ENCODE data around the gene SAFB2.

Gene SAFB2

DNA sequence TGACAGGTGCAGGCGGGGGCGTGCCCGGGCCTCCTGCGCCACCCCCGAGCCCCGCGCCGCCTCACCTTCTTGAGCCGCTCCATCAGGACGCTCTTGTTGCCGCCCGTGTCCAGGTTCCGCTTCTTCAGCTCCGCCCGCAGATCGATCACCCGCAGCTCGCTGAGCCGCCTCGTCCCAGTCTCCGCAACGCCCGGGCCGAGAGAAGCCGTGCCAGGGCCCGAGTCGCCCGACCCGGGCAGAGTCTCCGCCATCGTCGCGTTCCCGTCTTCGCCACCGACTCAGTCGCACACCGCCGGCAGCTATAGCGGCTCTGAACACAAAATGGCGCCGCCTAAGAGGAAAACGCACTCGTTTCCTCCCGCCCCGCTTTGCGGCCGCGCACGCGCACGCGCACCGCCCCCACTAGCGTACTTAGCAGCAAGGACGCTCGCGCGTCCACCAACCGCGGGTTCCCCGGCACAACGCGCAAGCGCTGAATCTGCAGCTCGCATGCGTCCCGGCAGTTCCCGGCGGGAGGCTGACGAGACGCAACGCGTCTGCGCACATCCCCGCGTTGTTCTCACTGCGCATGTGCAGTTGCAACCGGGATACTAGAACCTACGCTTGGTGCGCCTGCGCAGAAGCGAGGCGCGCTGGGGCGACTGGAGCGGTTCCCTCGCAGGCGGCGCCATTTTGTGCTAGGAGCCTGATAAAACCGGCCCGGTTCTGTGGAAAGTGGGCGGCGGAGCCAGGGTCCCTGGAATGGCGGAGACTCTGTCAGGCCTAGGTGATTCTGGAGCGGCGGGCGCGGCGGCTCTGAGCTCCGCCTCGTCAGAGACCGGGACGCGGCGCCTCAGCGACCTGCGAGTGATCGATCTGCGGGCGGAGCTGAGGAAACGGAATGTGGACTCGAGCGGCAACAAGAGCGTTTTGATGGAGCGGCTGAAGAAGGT lies at the start of gene SAFB2, which contains the start of gene SAFB:
Gene SAFB2, minus strand, starts transcription at position 312 of the 932 bp plus-strand sequence. Its CDS starts 61 bp downstream, at position 251.
Gene SAFB, plus strand, starts transcription at position 619 of the 932 bp plus-strand sequence. Its CDS starts 123 bp downstream, at position 742.
- H3K27ac Mint-ChIP-seq, result peak within 1 kb of the TSS; percentile 100
- H3K4me1 Mint-ChIP-seq, result peaks cover 73% of the 10 kb centered on the region
- ATAC-seq (peak; percentile 88), DNase-seq (peak; percentile 99)
- H3K4me3 Mint-ChIP-seq, result peak within 1 kb of the TSS; percentile 100
- H3K27me3 Mint-ChIP-seq, result peaks cover 3% of the 10 kb centered on the region
- no peaks in the 10 kb centered on the region for H3K9me3 Mint-ChIP-seq
- peaks cover 74% of the 10 kb centered on the region for H3K36me3 Mint-ChIP-seq (ENCODE audit: low read depth)

DNA sequence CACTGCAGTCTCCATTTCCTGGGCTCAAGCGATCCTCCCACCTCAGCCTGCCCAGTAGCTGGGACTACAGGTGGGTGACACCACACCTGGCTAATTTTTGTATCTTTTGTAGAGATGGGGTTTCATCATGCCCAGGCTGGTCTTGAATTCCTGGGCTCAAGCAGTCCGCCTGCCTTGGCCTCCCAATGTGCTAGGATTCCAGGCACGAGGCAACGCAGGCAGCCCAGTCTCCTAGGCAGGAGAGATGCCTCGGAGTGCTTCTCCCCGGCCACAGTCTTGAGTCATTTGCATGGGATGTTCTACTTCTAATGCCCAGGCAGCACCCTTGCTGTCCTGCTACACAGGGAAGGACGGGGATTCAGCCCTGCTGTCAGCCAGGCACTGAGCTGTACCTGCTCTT lies 49.0 kb upstream of the SAFB2 start:
- Mint-ChIP-seq H3K27ac (no peak overlapping the region), H3K27me3 (no peaks in the 10 kb centered on the region), H3K9me3 (no peaks in the 10 kb centered on the region), H3K4me3 (no peak overlapping the region), H3K36me3 (ENCODE audit: low read depth) (peaks cover 32% of the 10 kb centered on the region), H3K4me1 (no peaks in the 10 kb centered on the region)
- ATAC-seq (no peak), DNase-seq (no peak)

DNA sequence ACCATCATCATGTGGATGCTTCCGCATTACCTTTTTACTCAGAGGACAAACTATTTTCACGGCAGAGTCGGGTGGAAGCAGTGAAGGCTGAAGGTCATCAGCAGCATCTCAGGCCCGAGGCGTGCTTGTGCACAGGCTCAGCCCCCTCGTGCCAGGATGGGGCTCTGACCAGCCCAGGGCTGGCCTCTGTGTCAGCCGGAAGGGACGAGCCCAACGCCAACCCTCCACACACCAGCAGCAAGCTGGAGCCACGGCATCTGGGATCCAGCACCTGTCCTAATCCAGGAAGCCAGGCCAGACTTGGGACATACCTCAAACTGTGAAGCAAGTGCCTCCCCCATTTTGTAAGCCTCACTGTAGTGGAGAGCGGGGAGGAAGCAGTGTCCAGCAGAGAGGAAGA lies 46.6 kb upstream of the SAFB2 start:
- Mint-ChIP-seq H3K36me3 (ENCODE audit: low read depth) (peaks cover 54% of the 10 kb centered on the region), H3K4me1 (peaks cover 11% of the 10 kb centered on the region), H3K4me3 (no peak overlapping the region), H3K27ac (no peak overlapping the region), H3K27me3 (no peaks in the 10 kb centered on the region), H3K9me3 (no peaks in the 10 kb centered on the region)
- DNase-seq (no peak), ATAC-seq (no peak)

GRCh38 chr19:5667751-5668271 lies 45.2 kb upstream of the SAFB2 start:
- no peaks in the 10 kb centered on the region for H3K27me3 Mint-ChIP-seq
- H3K9me3 Mint-ChIP-seq, result no peaks in the 10 kb centered on the region
- H3K4me3 Mint-ChIP-seq, result no peak overlapping the region
- DNase-seq (no peak), ATAC-seq (no peak)
- H3K4me1 Mint-ChIP-seq, result peaks cover 11% of the 10 kb centered on the region
- H3K27ac Mint-ChIP-seq, result no peak overlapping the region
- peaks cover 59% of the 10 kb centered on the region for H3K36me3 Mint-ChIP-seq (ENCODE audit: low read depth)

DNA sequence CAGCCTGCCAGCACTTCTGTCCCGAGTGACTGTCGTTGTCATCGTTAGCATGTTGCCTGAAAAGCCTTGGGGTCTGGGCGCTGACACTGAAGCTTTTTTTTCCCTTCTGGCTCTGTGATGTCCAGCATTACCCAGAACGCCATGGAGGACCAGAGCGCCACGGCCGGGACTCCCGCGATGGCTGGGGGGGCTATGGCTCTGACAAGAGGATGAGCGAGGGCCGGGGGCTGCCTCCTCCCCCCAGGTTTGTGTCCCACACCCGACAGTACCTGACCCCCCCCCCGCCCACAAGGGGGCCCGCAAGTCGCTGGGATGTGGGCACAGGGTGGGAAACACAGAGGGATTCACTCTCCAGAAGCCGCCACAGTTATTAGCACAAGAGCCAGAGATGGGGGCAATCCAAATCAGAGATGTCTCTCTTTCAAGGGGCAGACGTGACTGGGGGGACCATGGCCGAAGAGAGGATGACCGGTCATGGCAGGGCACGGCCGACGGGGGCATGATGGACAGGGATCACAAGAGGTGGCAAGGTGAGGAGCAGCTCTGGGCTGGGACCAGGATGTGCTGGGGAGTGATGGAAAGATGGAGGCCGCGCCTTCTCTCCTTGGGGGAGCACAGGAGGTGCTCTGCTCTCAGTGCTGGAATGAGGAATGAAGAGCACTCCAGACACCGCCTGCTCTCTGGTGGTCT lies 44.5 kb upstream of the SAFB2 start:
- no peak for DNase-seq
- peak overlapping the region; percentile 68 for H3K27ac Mint-ChIP-seq
- no peaks in the 10 kb centered on the region for H3K27me3 Mint-ChIP-seq
- no peak overlapping the region for H3K4me3 Mint-ChIP-seq
- ATAC-seq, result no peak
- peaks cover 60% of the 10 kb centered on the region for H3K36me3 Mint-ChIP-seq (ENCODE audit: low read depth)
- H3K4me1 Mint-ChIP-seq, result peaks cover 11% of the 10 kb centered on the region
- no peaks in the 10 kb centered on the region for H3K9me3 Mint-ChIP-seq

DNA sequence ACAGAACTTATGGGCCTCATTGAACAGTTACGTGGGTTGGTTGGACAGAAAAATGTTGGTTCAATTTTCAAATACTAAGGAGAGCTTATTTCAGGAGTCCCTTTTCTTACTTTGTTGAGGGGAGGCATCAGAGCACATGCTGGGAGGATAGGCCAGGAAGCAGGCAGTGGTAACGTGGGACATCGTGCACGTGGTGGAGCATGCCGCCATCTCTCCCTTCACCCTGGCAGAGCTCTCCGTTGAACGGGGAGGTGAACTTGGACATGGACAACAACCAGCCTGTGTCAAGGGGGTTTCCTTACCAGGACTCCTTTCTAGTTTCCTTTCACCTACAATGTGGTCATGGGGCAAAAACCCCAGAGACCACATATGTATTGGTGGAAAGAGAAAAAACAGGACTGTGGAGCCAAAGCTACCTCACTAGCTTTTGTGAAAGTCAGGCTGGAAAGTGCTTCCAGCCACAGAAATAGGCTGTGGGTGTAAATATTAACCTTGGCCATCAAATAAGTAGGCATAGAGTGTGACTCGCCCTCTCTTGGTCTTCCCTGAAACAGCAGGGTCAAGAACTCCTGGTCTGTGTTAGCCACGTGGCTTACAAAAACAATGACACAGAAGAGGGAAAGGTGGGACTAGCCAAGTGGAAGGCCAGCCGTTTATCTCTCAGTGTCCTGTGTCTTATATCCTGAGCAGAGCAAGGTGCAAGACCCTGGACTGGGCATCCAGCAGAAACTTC lies 43.4 kb upstream of the SAFB2 start:
- DNase-seq, result no peak
- Mint-ChIP-seq H3K36me3 (ENCODE audit: low read depth) (peaks cover 58% of the 10 kb centered on the region), H3K4me3 (no peak overlapping the region), H3K4me1 (peaks cover 11% of the 10 kb centered on the region), H3K27ac (peak overlapping the region; percentile 68), H3K9me3 (no peaks in the 10 kb centered on the region), H3K27me3 (no peaks in the 10 kb centered on the region)
- peak; percentile 47 for ATAC-seq

DNA sequence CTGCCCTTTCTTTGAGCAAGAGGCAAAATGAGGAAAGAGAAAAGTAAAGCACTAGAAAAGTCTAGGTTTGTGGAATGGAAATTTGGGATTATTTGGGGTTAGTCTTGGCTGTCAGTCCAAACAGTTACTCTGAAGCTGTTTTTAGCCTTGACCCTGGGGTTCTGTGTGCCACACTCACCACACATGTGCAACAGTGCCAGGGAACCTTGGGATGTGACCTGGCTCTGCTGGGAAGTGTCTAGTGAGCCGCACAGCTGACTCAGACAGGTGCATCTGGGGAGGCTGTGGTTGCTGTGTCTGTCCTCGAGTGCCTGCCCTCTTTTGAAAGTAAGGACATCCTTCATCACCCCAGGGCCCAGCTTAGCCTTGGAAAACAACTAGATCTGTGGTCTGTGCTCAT lies 41.9 kb upstream of the SAFB2 start:
- H3K4me1 Mint-ChIP-seq, result peaks cover 11% of the 10 kb centered on the region
- H3K27ac Mint-ChIP-seq, result no peak overlapping the region
- H3K4me3 Mint-ChIP-seq, result no peak overlapping the region
- H3K27me3 Mint-ChIP-seq, result no peaks in the 10 kb centered on the region
- DNase-seq (no peak), ATAC-seq (no peak)
- H3K36me3 Mint-ChIP-seq (ENCODE audit: low read depth), result peaks cover 59% of the 10 kb centered on the region
- no peaks in the 10 kb centered on the region for H3K9me3 Mint-ChIP-seq

- H3K27me3 Mint-ChIP-seq, result no peaks in the 10 kb centered on the region
- H3K36me3 Mint-ChIP-seq (ENCODE audit: low read depth), result peaks cover 55% of the 10 kb centered on the region
- ATAC-seq (no peak), DNase-seq (no peak)
- H3K9me3 Mint-ChIP-seq, result no peaks in the 10 kb centered on the region
- H3K4me3 Mint-ChIP-seq, result no peak overlapping the region
- H3K27ac Mint-ChIP-seq, result no peak overlapping the region
- H3K4me1 Mint-ChIP-seq, result peaks cover 11% of the 10 kb centered on the region
Observed at GRCh38 chr19:5663904-5664303, 41.3 kb upstream of the SAFB2 start.

- ATAC-seq (no peak), DNase-seq (no peak)
- Mint-ChIP-seq H3K4me3 (no peak overlapping the region), H3K4me1 (peaks cover 11% of the 10 kb centered on the region), H3K36me3 (ENCODE audit: low read depth) (peaks cover 57% of the 10 kb centered on the region), H3K27ac (no peak overlapping the region), H3K9me3 (no peaks in the 10 kb centered on the region), H3K27me3 (no peaks in the 10 kb centered on the region)
Observed at GRCh38 chr19:5661483-5661882, 38.9 kb upstream of the SAFB2 start.

- DNase-seq (no peak), ATAC-seq (no peak)
- Mint-ChIP-seq H3K27ac (no peak overlapping the region), H3K9me3 (no peaks in the 10 kb centered on the region), H3K4me3 (no peak overlapping the region), H3K27me3 (no peaks in the 10 kb centered on the region), H3K36me3 (ENCODE audit: low read depth) (peaks cover 58% of the 10 kb centered on the region), H3K4me1 (no peaks in the 10 kb centered on the region)
Observed at GRCh38 chr19:5655412-5655811, 32.8 kb upstream of the SAFB2 start.

GRCh38 chr19:5654931-5655330 lies 32.4 kb upstream of the SAFB2 start:
- Mint-ChIP-seq H3K27ac (no peak overlapping the region), H3K27me3 (no peaks in the 10 kb centered on the region), H3K36me3 (ENCODE audit: low read depth) (peaks cover 58% of the 10 kb centered on the region), H3K4me3 (no peak overlapping the region), H3K4me1 (no peaks in the 10 kb centered on the region), H3K9me3 (no peaks in the 10 kb centered on the region)
- no peak for DNase-seq
- no peak for ATAC-seq

DNA sequence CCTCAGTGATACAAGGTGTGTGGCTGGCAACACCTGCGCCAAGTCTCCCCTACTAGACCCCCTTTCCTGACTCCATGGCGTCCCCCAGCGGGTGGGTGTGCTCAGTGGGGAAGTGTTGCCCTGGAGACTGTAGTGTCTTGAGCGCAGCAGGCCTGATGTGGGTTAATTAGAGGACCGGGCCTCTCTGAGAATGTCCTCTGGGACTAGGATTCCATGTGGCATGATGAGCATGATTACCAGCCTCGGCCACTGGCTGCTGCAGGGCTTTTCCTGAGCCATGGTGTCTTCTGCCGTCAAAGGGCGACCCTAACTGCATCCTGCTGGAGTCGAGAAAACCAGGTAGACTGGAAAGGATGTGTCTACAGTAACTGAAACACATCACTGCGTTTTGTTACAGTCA lies 29.7 kb upstream of the SAFB2 start:
- no peaks in the 10 kb centered on the region for H3K27me3 Mint-ChIP-seq
- DNase-seq, result no peak
- no peaks in the 10 kb centered on the region for H3K4me1 Mint-ChIP-seq
- H3K9me3 Mint-ChIP-seq, result no peaks in the 10 kb centered on the region
- H3K27ac Mint-ChIP-seq, result no peak overlapping the region
- no peak overlapping the region for H3K4me3 Mint-ChIP-seq
- H3K36me3 Mint-ChIP-seq (ENCODE audit: low read depth), result peaks cover 63% of the 10 kb centered on the region
- ATAC-seq, result peak; percentile 8

GRCh38 chr19:5651361-5651760 lies 28.8 kb upstream of the SAFB2 start:
- H3K4me1 Mint-ChIP-seq, result peaks cover 6% of the 10 kb centered on the region
- peaks cover 68% of the 10 kb centered on the region for H3K36me3 Mint-ChIP-seq (ENCODE audit: low read depth)
- no peak overlapping the region for H3K4me3 Mint-ChIP-seq
- no peak for DNase-seq
- H3K27ac Mint-ChIP-seq, result no peak overlapping the region
- H3K9me3 Mint-ChIP-seq, result no peaks in the 10 kb centered on the region
- ATAC-seq, result no peak
- no peaks in the 10 kb centered on the region for H3K27me3 Mint-ChIP-seq

DNA sequence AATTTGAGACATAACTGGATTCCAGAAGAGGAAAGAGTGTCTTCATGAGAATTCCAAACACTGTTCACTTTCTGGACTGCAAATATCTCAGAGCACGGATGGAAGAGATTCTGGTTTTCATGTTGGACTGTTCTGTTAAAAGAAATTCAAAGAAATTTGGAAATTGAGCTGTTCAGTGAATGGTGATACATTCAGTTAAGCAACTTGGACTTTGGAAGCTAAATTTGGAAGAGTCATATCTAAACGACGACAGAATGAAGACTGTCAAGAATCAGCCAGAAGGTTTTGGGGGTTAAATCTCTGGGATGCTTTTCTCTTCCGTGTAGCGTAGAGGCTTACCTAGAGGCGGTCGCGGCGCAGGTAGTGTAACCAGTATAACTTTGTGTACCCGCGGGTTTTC lies 25.9 kb upstream of the SAFB2 start:
- Mint-ChIP-seq H3K9me3 (no peaks in the 10 kb centered on the region), H3K4me1 (peaks cover 10% of the 10 kb centered on the region), H3K27ac (no peak overlapping the region), H3K4me3 (no peak overlapping the region), H3K27me3 (no peaks in the 10 kb centered on the region), H3K36me3 (ENCODE audit: low read depth) (peaks cover 74% of the 10 kb centered on the region)
- ATAC-seq, result no peak
- DNase-seq, result no peak
